Ammon's horn (tissue), 1 donor: Measurements from ENCODE around the gene PPFIA2.

Experiments used
- DNase-seq: peaks from one replicate; pipeline ENCODE4 v3.0.0-alpha.2; 2016; ENCODE audit warnings: low spot score

PPFIA2 gene

GRCh38 chr12:81347404-81347803 lies 411.7 kb downstream of the PPFIA2 start:
- DNase-seq: no peak

GRCh38 chr12:81340910-81341309 lies 418.2 kb downstream of the PPFIA2 start:
- DNase-seq: no peak

- no peak for DNase-seq
Observed at GRCh38 chr12:81339071-81339470, 420.1 kb downstream of the PPFIA2 start.

- DNase-seq: no peak
Observed at GRCh38 chr12:81337886-81338285, 421.3 kb downstream of the PPFIA2 start.

GRCh38 chr12:81333812-81334211 lies 425.3 kb downstream of the PPFIA2 start:
- DNase-seq: no peak

- DNase-seq: no peak
Observed at GRCh38 chr12:81332054-81332453, 427.1 kb downstream of the PPFIA2 start.

- DNase-seq: peak; percentile 71
Observed at GRCh38 chr12:81330480-81330879, 428.7 kb downstream of the PPFIA2 start.

GRCh38 chr12:81329085-81329484 lies 430.1 kb downstream of the PPFIA2 start:
- no peak for DNase-seq

GRCh38 chr12:81327425-81327824 lies 431.7 kb downstream of the PPFIA2 start:
- DNase-seq: no peak

- DNase-seq: no peak
Observed at GRCh38 chr12:81325086-81325485, 434.1 kb downstream of the PPFIA2 start.

- DNase-seq: no peak
Observed at GRCh38 chr12:81314903-81315531, 444.1 kb downstream of the PPFIA2 start.

- no peak for DNase-seq
Observed at GRCh38 chr12:81303935-81304334, 455.2 kb downstream of the PPFIA2 start.

GRCh38 chr12:81300454-81300853 lies 458.7 kb downstream of the PPFIA2 start:
- DNase-seq: no peak

- DNase-seq: no peak
Observed at GRCh38 chr12:81297601-81298000, 461.5 kb downstream of the PPFIA2 start.

- DNase-seq: no peak
Observed at GRCh38 chr12:81296556-81297305, 462.4 kb downstream of the PPFIA2 start.

- peak; percentile 27 for DNase-seq
Observed at GRCh38 chr12:81295251-81295650, 463.9 kb downstream of the PPFIA2 start.

GRCh38 chr12:81294325-81295190 lies 464.6 kb downstream of the PPFIA2 start:
- DNase-seq: peak; percentile 30

- DNase-seq: no peak
Observed at GRCh38 chr12:81288651-81289050, 470.5 kb downstream of the PPFIA2 start.

- DNase-seq: no peak
Observed at GRCh38 chr12:81284137-81284536, 475.0 kb downstream of the PPFIA2 start.

- DNase-seq: no peak
Observed at GRCh38 chr12:81274637-81275529, 484.3 kb downstream of the PPFIA2 start.

GRCh38 chr12:81270385-81270784 lies 488.8 kb downstream of the PPFIA2 start:
- DNase-seq: no peak

- DNase-seq: no peak
Observed at GRCh38 chr12:81263072-81263471, 496.1 kb downstream of the PPFIA2 start.
